ENCODE measurements around the gene PPP6R3. TPM values are rescaled to one million over a fixed set of nuclear protein-coding genes. Genes with fewer than 3 reads are reported as not detected.

PPP6R3 gene, protein sequence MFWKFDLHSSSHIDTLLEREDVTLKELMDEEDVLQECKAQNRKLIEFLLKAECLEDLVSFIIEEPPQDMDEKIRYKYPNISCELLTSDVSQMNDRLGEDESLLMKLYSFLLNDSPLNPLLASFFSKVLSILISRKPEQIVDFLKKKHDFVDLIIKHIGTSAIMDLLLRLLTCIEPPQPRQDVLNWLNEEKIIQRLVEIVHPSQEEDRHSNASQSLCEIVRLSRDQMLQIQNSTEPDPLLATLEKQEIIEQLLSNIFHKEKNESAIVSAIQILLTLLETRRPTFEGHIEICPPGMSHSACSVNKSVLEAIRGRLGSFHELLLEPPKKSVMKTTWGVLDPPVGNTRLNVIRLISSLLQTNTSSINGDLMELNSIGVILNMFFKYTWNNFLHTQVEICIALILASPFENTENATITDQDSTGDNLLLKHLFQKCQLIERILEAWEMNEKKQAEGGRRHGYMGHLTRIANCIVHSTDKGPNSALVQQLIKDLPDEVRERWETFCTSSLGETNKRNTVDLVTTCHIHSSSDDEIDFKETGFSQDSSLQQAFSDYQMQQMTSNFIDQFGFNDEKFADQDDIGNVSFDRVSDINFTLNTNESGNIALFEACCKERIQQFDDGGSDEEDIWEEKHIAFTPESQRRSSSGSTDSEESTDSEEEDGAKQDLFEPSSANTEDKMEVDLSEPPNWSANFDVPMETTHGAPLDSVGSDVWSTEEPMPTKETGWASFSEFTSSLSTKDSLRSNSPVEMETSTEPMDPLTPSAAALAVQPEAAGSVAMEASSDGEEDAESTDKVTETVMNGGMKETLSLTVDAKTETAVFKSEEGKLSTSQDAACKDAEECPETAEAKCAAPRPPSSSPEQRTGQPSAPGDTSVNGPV
- total RNA-seq, result 80.6 and 86.6 TPM in 2 replicates

DNA sequence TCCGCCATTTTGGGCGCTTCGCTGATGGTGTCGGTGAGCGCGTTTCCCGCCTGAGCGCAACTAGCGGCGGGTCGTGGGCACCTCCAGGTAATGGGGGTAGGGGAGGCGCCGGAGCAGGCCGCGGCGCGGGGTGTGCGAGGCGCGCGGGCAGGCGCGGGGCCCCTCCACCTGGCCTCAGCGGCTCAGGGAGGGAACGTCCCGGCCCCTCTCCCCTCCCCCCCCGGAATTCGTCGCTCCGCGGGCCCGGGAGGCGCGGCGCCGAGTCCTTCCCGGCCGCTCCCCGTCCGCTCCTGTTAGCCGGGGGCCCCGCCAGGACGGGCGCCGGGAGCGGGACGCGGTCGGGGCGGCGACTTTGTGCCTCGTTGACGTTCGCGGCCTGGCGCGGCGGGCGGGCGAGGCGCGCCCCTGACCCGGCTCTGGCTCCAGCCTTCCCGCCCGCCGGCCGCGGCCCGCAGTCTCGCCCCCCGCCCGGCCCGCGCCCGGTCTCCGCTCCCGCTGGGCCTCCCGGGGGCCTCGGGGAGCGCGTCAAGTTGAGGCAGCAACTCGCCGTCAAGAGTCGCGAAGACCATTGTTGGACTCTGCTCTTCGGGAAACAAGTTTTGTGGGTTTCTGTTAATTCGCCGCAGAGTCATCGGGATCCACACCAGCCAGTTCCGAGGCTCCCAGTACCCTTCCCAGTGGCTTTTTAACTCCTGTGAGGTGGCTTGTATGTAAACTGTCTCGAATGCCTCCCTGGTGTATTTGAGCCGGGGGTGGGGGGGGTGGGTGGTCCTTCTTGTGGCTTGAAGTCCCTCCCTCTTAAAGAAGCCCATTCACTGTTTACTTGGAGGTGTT, at the start of gene PPP6R3:
Gene PPP6R3 (plus strand): TSS at position 12 of the 834 bp plus-strand sequence. CDS start 76,913 bp downstream, outside the sequence.
- DNase-seq (ENCODE audit: extremely low read depth, low read depth, low spot score), result no peak

DNA sequence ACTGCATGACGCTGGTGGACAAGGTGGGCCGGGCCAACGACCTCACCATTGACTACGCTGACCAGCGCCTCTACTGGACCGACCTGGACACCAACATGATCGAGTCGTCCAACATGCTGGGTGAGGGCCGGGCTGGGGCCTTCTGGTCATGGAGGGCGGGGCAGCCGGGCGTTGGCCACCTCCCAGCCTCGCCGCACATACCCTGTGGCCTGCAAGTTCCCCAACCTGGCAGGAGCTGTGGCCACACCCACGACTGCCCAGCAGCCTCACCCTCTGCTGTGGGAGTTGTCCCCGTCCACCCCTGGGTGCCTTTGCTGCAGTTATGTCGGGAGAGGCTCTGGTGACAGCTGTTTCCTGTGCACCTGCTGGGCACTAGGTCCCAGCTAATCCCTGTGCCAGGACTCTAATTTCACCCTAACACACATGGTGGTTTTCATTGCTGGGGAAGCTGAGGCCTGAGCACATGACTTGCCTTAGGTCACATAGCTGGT, 49.0 kb upstream of the PPP6R3 start:
- no peak for DNase-seq (ENCODE audit: extremely low read depth, low read depth, low spot score)

DNA sequence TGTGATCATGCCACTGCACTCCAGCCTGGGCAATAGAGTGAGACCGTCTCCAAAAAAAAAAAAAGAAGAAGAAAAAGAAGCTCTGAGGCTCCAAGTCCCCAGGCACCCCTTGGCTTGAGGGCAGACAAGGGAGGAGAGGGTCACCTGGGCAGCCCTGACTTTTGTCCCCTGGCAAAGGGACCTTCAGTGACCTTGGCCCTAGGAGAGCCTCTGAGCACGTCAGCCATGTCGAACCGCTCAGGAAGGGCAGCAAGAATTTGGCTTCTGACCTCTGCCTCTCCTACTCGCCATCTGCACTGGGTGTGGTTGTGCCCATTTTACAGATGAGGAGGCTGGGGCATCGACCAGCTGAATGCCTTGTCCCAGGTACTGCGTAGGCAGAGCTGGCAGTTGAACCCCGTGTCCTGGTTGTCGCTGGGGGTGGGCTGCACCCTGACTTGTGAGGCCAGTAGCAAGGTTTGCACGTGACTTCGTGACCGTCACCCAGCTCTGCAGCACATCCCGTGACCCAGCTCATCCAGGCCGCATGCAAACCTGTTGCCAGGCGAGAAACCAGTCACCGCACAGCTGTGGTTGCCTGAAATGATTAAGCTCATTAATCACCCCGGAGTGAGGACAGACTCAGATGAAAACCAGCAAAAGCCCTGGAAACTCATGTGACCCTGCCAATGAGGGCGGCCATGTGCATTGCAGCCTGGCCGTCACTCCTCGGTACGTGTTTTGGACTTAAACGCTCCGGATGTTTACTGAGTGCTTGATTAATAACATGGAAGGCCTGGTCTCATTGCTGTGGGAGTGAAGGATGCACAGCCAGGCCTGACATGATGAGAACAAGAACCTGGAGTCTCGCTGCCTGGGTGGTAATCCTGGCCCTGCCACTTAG, 47.7 kb upstream of the PPP6R3 start:
- DNase-seq (ENCODE audit: extremely low read depth, low read depth, low spot score), result no peak

DNA sequence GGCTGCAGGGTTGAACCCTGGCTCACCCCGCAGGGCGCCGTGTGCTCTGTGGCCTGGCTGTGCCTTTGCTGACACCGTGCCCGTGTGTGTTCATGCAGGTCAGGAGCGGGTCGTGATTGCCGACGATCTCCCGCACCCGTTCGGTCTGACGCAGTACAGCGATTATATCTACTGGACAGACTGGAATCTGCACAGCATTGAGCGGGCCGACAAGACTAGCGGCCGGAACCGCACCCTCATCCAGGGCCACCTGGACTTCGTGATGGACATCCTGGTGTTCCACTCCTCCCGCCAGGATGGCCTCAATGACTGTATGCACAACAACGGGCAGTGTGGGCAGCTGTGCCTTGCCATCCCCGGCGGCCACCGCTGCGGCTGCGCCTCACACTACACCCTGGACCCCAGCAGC, 47.0 kb upstream of the PPP6R3 start:
- DNase-seq (ENCODE audit: extremely low read depth, low read depth, low spot score), result no peak

DNA sequence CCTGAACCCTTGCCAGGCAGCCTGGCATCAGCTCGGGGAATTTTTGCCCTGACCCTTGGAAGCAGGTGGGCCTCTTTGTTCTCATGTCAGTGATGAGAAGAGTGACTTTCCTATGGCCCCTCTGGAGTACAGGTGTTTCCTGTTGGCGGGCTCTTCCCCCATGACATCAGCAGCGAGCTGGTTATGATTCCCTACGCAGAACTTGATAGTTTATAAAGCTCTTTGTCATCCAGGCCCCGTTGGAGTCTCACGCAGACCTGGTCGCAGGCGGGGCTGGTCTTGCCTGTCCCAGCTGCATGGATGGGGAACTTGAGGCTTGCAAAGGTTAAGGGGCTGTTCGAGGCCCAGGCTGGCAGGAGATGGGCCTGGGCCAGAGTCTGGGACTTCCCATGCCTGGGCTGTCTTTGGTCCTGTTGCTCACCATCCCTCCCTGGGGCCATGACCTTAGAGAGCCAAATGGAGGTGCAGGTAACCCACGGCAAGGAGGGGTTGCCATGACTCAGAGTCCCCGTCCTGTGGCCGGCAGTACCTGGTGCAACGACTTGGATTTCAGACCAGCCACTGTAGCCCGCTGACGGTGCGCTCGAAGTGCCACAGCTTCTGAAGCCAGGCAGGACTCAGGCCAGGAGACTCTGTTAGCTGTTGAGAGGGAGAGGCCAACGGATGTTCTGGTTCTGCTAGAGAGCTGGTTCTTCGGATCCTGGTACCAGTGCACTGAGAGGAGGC, 45.9 kb upstream of the PPP6R3 start:
- DNase-seq (ENCODE audit: extremely low read depth, low read depth, low spot score), result peak; percentile 18

DNA sequence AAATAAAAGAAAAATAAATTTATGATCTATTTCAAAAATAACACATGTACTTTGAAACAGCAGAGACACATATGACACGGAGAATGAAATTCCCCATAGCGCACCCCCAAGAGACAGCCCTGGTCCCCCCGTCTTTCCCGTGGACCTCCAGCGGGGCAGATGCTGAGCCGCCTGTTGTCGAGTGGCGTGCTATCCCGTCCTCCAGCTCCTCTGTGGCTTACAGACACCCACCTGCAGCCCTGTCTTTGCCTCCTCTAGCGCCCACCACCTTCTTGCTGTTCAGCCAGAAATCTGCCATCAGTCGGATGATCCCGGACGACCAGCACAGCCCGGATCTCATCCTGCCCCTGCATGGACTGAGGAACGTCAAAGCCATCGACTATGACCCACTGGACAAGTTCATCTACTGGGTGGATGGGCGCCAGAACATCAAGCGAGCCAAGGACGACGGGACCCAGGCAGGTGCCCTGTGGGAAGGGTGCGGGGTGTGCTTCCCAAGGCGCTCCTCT, 44.4 kb upstream of the PPP6R3 start:
- no peak for DNase-seq (ENCODE audit: extremely low read depth, low read depth, low spot score)

DNA sequence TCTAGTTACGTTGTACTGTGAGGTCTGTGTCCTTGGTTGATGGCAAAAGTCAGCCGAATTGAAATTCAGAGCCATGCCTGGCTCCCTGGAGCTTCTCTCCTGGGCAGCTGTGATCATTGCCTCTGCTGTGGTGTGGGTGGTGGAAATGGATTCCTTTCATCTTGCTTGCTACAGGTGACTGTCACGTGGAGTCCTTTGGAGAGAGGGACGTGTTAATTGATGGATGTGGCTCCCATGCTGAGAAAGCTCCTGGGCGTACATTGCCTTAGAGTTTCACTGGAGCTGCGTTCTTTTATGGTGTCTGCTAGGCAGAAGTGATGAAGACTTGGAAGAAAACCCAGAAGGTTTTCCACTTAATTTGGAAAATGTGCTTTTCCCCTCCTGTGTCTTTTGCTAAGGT, 41.9 kb upstream of the PPP6R3 start:
- no peak for DNase-seq (ENCODE audit: extremely low read depth, low read depth, low spot score)

DNA sequence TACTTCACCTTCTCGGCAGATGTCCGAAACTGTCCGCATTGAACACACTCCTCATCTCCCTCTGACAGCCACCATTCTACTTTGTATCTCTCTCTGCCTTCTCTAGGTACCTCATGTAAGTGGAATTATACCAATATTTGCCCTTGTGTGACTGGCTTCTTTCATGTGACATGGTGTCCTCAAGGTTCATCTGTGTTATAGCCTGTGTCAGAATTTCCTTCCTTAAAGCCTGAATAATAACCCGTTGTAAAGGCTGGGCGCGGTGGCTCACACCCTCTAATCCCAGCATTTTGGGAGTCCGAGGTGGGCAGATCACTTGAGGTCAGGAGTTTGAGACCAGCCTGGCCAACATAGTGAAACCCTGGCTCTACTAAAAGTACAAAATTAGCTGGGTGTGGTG, 40.4 kb upstream of the PPP6R3 start:
- no peak for DNase-seq (ENCODE audit: extremely low read depth, low read depth, low spot score)

DNA sequence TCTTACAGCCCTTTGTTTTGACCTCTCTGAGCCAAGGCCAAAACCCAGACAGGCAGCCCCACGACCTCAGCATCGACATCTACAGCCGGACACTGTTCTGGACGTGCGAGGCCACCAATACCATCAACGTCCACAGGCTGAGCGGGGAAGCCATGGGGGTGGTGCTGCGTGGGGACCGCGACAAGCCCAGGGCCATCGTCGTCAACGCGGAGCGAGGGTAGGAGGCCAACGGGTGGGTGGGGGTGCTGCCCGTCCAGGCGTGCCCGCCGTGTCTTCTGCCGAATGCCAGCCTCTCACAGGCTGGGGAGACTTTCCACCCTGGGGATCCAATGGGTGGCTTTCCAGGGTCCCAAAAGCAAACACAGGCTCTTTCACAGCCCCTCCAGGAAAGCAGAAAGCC, 37.1 kb upstream of the PPP6R3 start:
- no peak for DNase-seq (ENCODE audit: extremely low read depth, low read depth, low spot score)

DNA sequence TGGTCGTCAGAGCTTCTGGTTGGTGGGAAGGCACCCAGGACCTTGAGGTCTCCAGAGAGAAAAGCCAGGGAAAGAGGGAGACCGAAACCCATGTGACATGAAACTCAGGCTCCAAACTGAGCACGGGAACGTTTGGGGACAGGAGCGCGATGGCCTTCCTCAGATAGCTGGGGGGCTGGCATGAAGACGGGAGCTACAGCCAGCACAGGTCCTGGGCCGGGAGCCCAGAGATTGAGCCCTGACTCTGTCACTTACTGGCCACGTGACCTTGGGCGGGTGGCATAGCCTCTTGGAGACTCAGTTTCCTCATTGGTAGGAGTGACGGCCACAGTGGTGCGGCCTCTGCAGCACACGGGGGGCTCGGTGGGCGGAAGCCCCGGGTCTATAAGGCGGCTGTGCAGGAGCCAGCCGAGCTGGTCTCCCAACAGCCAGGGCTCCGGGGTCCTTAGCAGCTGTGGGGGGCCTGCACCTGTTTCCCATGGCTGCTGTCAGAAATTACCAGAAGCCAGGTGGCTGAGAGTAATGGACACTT, 36.4 kb upstream of the PPP6R3 start:
- DNase-seq (ENCODE audit: extremely low read depth, low read depth, low spot score), result no peak

DNA sequence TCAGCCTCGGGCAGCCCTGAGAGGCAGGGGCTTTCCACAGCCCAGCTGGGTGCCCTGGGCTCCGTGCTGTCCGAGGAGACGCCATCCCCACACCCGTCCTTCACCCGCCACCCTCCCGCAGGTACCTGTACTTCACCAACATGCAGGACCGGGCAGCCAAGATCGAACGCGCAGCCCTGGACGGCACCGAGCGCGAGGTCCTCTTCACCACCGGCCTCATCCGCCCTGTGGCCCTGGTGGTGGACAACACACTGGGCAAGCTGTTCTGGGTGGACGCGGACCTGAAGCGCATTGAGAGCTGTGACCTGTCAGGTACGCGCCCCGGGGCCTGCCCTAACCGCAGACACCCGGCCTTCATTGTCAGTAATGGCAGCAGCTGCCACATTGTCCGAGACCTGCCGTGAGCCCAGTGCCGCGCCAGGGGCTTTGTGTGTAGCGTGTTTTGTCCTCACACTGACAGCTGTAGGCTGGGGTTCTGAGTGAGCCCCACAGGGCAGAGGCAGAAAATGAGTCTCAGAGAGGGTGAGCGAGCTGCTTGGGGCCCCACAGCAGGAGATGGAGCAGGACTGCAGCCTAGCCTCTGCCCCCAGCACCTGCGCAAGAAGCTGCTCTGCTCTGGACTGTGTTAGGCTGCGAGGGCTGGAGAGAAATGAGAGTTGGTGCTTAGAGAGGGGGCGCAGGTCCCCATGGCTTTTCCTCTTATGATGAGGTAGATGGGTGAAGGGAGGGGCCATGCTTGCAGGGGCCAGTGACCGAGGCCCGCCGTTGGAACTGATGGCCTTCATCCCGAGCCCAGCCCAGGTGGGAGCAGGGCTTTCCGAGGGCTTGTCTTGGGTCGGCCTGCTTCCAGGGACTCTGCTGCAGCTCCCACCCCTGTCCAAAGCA, 35.3 kb upstream of the PPP6R3 start:
- no peak for DNase-seq (ENCODE audit: extremely low read depth, low read depth, low spot score)

DNA sequence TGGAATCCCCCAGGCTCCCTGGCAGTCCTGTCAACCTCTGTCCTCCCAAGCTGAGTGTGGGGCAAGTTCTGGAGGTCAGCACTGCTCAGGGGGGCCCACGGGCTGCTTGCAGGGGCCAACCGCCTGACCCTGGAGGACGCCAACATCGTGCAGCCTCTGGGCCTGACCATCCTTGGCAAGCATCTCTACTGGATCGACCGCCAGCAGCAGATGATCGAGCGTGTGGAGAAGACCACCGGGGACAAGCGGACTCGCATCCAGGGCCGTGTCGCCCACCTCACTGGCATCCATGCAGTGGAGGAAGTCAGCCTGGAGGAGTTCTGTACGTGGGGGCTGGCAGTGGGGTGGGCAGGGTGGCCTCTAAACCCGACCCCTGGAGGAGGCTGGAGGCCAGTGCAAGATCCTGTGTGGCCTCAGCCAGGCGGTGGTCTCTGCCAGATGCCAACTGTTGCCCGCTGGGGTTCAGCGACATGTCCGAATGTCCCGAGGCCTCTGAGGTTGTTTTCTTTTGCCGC, 34.6 kb upstream of the PPP6R3 start:
- no peak for DNase-seq (ENCODE audit: extremely low read depth, low read depth, low spot score)

DNA sequence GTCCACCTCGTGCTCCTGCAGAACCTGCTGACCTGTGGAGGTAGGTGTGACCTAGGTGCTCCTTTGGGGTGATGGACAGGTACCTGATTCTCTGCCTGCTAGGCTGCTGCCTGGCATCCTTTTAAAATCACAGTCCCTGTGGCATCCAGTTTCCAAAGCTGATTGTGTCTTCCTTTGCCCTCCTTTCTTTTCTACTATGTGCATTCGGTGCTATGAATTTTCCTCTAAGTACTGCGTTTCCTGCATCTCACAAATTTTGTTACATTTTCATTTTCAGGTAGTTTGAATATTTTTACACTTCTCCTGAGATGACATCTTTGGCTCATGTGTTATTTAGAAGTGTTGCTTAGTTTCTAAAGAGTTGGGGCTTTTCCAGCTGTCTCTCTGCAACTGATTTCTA, 30.9 kb upstream of the PPP6R3 start:
- no peak for DNase-seq (ENCODE audit: extremely low read depth, low read depth, low spot score)

DNA sequence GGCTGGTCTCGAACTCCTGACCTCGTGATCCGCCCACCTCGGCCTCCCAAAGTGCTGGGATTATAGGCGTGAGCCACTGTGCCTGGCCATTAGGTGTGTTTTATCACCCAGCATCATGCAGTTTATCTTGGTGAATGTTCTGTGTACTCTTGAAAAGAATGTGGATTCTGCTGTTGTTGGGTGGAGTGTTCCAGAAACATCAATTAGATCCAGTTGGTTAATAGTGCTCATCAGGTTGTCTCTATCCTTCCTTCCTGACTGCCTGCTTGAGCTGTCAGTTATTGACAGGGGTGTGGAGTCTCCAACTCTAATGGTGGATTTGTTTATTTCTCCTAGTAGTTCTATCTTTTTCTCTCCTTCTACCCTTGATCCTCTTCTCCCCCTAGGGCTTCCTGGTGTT, 30.2 kb upstream of the PPP6R3 start:
- no peak for DNase-seq (ENCODE audit: extremely low read depth, low read depth, low spot score)

DNA sequence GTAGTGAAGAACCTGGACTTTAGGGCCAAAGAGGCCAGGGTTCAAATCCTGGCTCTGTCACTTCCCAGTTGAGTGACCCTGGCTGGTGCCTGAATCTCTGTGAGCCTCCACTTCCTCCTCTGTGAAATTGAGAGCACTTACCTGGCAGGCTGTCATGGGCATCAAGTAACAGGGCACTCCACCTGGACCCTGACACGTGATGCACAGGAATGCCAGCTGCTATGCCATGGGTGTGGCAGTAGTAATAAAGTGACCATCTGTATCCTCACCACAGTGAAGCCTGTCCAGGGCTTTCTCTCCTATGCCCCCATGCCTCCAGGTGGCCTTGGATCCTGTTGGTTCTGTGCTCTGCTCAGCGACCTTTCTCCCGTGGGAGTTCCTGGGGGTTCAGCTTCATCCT, 29.8 kb upstream of the PPP6R3 start:
- no peak for DNase-seq (ENCODE audit: extremely low read depth, low read depth, low spot score)

DNA sequence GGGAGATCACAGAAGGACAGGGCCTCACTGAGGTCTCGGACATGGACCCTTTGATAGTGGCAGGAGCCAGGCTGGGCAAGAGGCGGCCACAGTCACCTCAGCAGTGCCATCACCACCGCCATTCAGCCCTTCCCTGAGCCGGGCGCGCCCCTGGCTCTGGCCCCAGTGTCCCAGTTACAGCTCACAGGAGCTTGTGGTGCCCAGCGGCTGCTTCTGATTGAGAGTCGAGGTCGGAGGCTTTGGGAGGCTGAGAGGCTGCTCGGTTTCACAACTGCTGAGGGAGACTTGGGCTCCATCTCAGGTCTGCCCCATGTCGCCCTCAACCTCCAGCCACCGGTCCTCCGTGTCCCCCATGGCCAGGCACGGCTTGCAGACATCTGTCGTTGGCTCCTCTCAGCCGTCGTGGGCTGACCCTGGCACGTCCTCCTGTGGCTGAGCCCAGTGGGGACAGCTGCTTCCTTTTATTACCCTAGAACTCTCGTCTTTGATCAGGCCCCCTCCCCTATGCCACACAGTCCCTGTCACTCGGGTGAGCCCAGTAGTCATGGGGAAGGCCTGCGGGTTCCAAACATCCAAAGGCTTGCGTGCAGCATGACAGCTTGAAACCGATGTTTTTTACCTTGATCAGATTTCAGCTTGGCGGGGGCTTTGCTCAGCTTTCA, 28.4 kb upstream of the PPP6R3 start:
- DNase-seq (ENCODE audit: extremely low read depth, low read depth, low spot score), result no peak

DNA sequence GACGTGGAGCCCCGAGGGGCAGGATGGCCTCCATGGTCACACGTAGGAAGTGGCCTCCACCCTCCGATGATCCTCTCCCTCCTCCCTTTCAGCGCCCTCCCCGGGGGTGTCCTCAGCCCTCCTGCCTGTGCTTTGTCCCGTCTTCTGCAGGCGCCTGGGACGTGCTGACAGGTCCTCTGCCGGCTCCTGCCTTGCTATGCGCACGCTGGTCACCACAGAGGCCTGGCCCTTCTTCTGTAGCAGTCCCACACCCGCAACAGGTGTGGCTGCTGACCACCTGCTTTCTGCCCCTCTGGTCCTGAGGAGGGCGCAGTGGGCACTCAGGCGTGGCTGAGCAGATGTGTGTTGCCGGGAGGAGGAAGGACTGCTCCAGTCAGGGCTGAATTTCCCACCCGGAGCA, 27.7 kb upstream of the PPP6R3 start:
- DNase-seq (ENCODE audit: extremely low read depth, low read depth, low spot score), result no peak
